ENCODE data around the gene BDNF. TPM values are rescaled to one million over a fixed set of nuclear protein-coding genes. Genes with fewer than 3 reads are reported as not detected.
"Not testable (repeated sequence)": the region's sequence is repeated elsewhere in the genome, so short reads cannot be mapped to it uniquely, and the experiment has no call there.

The BDNF gene
- total RNA-seq: 3.1 TPM
- long read RNA-seq, full-length matches to known transcripts: 12 of 12 reads
- long read RNA-seq, partial matches to known transcripts: 0 of 12 reads
- long read RNA-seq, other reads (novel, unspliced or antisense): 0 of 12 reads

DNA sequence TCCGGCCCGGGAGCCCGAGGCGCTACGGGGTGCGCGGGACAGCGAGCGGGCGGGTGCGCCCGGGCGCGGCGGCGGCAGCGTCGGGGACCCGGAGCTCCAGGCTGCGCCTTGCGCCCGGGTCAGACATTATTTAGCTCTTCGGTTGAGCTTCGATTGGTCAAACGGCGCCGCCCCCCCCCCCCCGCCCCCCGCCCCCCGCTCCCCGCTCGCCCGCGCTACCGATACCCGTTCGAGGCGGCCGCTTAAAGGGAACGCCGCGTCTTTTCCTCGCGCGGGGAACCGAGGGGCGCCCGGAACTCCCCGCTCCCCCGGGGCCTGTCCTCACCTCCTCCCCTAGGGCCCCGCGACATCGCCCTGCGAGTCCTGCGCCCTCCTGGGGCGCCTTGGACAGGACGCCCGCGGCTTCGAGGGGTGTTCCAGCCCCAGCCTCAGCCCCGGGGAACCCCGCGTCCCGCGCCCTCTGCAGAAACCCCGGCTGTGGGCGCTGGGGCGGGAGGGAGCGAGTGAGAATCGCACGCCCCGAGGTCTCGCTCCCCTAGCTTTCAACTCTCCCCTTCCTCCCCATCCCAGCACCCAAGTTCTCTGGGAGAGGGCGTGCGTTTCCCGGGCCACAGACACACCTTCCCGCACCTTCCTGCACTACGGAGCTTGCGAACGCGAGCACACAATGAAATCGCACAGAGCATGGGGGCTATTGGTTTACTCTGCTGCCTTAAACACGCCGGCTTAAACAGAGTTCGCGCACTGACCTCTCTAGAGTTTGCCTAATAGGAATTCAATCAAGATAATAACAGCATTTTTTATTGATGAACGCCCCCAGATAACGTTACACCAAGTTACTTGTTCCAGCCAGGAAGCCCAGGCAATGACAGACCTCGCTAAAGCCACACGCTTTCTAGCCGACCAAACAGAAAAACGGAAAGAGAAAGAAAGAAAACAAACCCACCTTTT is at the start of gene BDNF:
Gene BDNF (minus strand): TSS at position 105 of the 951 bp plus-strand sequence. CDS start 41,891 bp downstream, outside the sequence.
- TF ChIP-seq, protein P1, sequence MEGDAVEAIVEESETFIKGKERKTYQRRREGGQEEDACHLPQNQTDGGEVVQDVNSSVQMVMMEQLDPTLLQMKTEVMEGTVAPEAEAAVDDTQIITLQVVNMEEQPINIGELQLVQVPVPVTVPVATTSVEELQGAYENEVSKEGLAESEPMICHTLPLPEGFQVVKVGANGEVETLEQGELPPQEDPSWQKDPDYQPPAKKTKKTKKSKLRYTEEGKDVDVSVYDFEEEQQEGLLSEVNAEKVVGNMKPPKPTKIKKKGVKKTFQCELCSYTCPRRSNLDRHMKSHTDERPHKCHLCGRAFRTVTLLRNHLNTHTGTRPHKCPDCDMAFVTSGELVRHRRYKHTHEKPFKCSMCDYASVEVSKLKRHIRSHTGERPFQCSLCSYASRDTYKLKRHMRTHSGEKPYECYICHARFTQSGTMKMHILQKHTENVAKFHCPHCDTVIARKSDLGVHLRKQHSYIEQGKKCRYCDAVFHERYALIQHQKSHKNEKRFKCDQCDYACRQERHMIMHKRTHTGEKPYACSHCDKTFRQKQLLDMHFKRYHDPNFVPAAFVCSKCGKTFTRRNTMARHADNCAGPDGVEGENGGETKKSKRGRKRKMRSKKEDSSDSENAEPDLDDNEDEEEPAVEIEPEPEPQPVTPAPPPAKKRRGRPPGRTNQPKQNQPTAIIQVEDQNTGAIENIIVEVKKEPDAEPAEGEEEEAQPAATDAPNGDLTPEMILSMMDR (IDR thresholded peaks at IDR 0.05; ENCODE audit: borderline replicate concordance): no peak
- Histone ChIP-seq H3K9me3 (replicated peaks) (no peaks in the 10 kb centered on the region), H3K27me3 (ENCODE audit: low read depth) (peaks cover 63% of the 10 kb centered on the region), H3K4me3 (peak within 1 kb of the TSS; percentile 75), H3K36me3 (no peaks in the 10 kb centered on the region), H3K27ac (replicated peaks) (peak within 1 kb of the TSS; percentile 54), H3K4me1 (peaks cover 35% of the 10 kb centered on the region)
- DNase-seq: no peak
- intact Hi-C loops (cut with micrococcal nuclease): loop anchor here (10.0 kb wide), 1 partner anchor 994 kb away; no protein-coding TSS in a partner anchor

DNA sequence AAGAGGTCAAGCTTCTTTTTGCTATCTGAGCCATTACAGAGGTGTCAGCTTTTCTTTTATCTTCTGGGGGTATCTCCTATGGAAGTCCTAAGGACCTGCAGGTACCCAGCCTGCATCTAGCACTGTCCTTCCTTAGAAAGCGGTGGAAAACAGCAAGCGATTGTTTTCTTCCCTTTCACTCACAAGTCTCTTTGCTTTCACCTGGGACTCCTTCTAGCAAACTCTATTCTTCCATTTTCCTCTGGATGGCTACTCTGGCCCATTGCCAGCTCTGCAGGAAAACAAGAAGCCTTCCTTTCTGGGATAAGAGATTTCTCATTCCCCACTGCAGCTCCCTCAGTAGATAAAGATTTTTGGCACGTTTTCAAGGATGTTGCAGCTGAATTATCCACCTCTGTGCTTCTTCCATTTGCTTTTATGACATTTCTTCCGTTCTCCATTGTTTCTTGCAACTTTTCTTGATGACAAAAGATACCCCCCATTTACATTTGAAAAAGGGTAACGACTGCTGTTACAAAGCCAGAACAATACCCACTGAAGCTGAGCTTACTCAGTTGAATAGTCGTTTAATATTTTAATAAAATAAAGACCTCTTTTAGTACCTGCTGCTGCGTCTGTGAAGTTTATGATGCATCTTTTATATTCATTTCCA is 40.2 kb upstream of the BDNF start:
- peaks cover 43% of the 10 kb centered on the region for H3K27me3 ChIP-seq (ENCODE audit: low read depth)
- no peak overlapping the region for H3K27ac ChIP-seq (replicated peaks)
- no peak overlapping the region for H3K4me3 ChIP-seq
- no peaks in the 10 kb centered on the region for H3K9me3 ChIP-seq (replicated peaks)
- no peak for DNase-seq
- intact Hi-C loops (cut with micrococcal nuclease): no loop called here
- no peaks in the 10 kb centered on the region for H3K4me1 ChIP-seq
- TF ChIP-seq, protein P1 (IDR thresholded peaks at IDR 0.05; ENCODE audit: borderline replicate concordance): no peak
- H3K36me3 ChIP-seq: no peaks in the 10 kb centered on the region

DNA sequence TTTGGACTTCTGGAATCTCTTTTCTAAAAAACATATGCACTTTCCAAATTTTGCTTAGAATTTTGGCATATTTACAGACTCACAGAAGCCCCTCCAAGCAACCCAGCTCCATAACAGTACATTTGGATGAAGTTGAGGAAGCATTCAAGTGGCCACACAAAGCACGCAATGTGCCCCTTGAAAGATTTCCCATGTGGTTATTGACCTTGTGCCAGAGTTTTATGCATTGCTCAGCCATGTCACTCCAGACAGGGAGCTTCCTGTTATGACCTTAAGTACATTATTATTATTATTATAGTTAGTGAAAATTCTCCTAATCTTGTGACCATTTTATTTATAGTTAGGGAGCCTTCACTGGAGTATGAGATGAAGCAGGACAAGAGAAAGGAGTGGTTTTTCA is 35.0 kb upstream of the BDNF start:
- Histone ChIP-seq H3K4me1 (no peaks in the 10 kb centered on the region), H3K27me3 (ENCODE audit: low read depth) (peaks cover 18% of the 10 kb centered on the region), H3K36me3 (no peaks in the 10 kb centered on the region), H3K4me3 (no peak overlapping the region), H3K9me3 (replicated peaks) (no peaks in the 10 kb centered on the region), H3K27ac (replicated peaks) (no peak overlapping the region)
- intact Hi-C loops (cut with micrococcal nuclease): no loop called here
- no peak for DNase-seq
- TF ChIP-seq, protein P1 (IDR thresholded peaks at IDR 0.05; ENCODE audit: borderline replicate concordance): no peak

DNA sequence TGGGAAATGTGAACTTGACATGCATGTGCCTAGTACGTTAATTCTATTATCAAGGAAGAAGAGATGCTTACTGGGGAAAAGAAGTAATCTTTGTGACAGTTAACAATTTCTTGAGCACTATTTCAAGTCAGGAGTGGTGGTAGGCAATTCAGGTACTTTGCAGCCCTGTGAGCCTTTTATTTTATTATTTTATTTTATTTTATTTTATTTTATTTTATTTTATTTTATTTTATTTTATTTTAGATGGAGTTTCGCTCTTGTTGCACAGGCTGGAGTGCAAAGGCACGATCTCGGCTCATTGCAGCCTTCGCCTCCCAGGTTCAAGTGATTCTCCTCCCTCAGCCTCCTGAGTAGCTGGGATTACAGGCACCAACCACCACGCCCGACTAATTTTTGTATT is 31.5 kb upstream of the BDNF start:
- DNase-seq; H3K9me3 ChIP-seq (replicated peaks); intact Hi-C loops (cut with micrococcal nuclease); H3K27me3 ChIP-seq (ENCODE audit: low read depth); H3K4me1 ChIP-seq; H3K4me3 ChIP-seq; H3K36me3 ChIP-seq; H3K27ac ChIP-seq (replicated peaks): not testable (repeated sequence)

DNA sequence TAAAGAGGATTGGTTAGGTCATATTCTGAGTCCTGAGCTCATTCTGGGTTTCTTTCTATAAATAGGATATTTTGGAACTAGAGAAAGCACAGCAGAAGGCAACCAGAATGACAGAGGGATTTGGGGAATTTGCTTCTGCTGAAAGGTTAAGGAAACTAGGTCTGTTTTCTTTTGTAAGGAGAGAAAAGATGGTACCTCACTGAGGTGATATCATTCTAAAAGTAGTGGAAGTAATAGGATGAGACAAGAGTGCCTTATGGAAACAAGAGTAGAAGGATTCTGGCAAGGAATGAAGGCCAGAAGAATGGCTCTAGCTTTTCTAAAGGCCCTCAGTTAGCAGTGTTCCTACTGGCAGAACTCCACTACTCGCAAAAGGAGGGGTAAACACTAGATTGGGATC is 26.7 kb upstream of the BDNF start:
- Histone ChIP-seq H3K27me3 (ENCODE audit: low read depth) (peaks cover 46% of the 10 kb centered on the region), H3K27ac (replicated peaks) (no peak overlapping the region), H3K4me1 (peaks cover 11% of the 10 kb centered on the region), H3K4me3 (no peak overlapping the region), H3K36me3 (no peaks in the 10 kb centered on the region), H3K9me3 (replicated peaks) (no peaks in the 10 kb centered on the region)
- intact Hi-C loops (cut with micrococcal nuclease): no loop called here
- DNase-seq: no peak
- TF ChIP-seq, protein P1 (IDR thresholded peaks at IDR 0.05; ENCODE audit: borderline replicate concordance): no peak
